ENCODE measurements around the gene GPSM3.

GRCh38 chr6:32234934-32235333, 42.5 kb upstream of the GPSM3 start:
- no peak for TF ChIP-seq CTCF (IDR thresholded peaks at IDR 0.05)
- TF ChIP-seq EZH2 (IDR thresholded peaks at IDR 0.05; ENCODE audit: borderline replicate concordance, insufficient read depth, low read depth, low read length, poor library complexity, severe bottlenecking) = no peak

Measured in B cell (primary cell).